GM13977 (cell line): ENCODE results near the gene HGF.

Experiments used
- DNase-seq: peaks from one replicate; pipeline ENCODE4 v3.0.0; 2012; ENCODE audit warnings: low spot score
- in situ Hi-C: fragments of 300-500 bp; cut with MboI; formaldehyde crosslinking; loops from one replicate; pipeline ENCODE4 v1.12.0; 2022; ENCODE audit warnings: low sequenced_read_pairs, low pct_unique_long_range_greater_than_20kb, mixed read lengths, inconsistent platforms; ENCODE audit not compliant: unreplicated experiment
- TF ChIP-seq, protein P1 (sequence below): IDR thresholded peaks from 2 replicates; pipeline ENCODE4 v1.5.1; 2012; ENCODE audit warnings: mild to moderate bottlenecking, control low read depth; ENCODE audit not compliant: insufficient read depth; ENCODE audit errors: extremely low read depth, missing control alignments

HGF gene

DNA sequence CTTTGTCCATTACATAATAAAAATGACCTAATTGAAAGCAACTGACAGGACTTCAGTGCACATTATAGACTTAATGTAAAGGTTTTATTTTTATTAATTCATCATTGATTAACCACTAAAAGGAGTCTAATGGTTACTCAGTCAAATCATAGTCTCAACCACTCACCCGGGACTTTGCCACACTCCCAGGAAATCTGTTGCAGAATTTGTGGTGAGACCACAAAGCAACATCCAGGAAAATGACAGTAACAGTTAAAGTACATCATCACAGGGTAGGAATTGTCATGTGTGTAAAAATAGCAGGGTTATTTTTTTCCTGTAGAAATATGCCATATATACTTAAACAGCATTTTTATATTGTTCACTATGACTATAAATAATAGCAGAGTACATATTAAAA, 6.3 kb upstream of the HGF start:
- TF ChIP-seq, protein P1, sequence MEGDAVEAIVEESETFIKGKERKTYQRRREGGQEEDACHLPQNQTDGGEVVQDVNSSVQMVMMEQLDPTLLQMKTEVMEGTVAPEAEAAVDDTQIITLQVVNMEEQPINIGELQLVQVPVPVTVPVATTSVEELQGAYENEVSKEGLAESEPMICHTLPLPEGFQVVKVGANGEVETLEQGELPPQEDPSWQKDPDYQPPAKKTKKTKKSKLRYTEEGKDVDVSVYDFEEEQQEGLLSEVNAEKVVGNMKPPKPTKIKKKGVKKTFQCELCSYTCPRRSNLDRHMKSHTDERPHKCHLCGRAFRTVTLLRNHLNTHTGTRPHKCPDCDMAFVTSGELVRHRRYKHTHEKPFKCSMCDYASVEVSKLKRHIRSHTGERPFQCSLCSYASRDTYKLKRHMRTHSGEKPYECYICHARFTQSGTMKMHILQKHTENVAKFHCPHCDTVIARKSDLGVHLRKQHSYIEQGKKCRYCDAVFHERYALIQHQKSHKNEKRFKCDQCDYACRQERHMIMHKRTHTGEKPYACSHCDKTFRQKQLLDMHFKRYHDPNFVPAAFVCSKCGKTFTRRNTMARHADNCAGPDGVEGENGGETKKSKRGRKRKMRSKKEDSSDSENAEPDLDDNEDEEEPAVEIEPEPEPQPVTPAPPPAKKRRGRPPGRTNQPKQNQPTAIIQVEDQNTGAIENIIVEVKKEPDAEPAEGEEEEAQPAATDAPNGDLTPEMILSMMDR = no peak
- no peak for DNase-seq
- in situ Hi-C loops = no loop called here

DNA sequence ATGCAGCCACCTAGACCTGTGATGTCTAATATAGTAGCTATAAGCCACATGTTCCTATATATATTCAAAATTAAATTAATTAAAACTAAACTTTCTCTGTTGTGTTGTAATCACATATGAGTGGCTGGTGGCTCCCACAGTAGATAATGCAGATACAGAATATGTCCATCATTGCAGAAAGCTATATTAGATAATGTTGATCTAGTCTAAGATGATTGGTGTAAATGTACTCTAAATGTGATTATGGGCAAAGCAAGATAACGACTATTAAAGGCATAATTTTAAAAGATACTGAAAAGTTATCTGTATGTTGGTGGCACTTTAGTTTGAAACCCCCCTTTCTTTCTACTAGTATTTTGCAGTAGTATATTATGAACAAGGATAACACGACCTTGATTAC, 5.7 kb upstream of the HGF start:
- DNase-seq = no peak
- TF ChIP-seq, protein P1 = no peak
- in situ Hi-C loops = no loop called here

GRCh38 chr7:81774551-81774950, 4.7 kb upstream of the HGF start:
- no peak for DNase-seq
- in situ Hi-C loops = no loop called here
- TF ChIP-seq, protein P1 = no peak

GRCh38 chr7:81770728-81771223, 929 bp upstream of the HGF start:
- in situ Hi-C loops = no loop called here
- no peak for DNase-seq
- TF ChIP-seq, protein P1 = no peak

- no peak for DNase-seq
- TF ChIP-seq, protein P1 = no peak
- in situ Hi-C loops = no loop called here
These were observed 682 bp downstream of the HGF start for GRCh38 chr7:81768951-81769778.

DNA sequence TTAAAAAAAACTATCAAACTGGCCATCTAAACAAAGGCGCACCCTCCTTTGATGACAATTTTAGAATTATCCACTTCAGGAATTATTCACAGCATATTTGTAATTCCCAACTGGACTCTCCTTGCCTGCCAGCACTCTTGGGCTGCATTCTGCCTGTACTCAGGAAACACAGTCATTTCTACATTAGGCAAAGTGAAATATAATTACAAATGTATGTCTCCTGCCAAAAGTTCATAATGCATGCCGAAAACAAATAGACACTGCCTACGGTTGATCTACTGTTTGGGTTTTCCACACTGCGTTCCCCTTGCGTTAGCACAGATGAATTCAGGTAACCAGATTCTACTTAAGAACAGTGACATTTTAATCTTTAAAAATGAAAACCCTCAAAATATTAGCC, 1.9 kb downstream of the HGF start:
- TF ChIP-seq, protein P1 = no peak
- in situ Hi-C loops = no loop called here
- no peak for DNase-seq
